ENCODE data around the gene CALM3. TPM values are rescaled to one million over a fixed set of nuclear protein-coding genes. Genes with fewer than 3 reads are reported as not detected.
A peak's percentile ranks its signal among the peaks of the same experiment; 100 is the strongest.

CALM3 gene
- total RNA-seq, 1 experiment from 2014 or later: 103 TPM

DNA sequence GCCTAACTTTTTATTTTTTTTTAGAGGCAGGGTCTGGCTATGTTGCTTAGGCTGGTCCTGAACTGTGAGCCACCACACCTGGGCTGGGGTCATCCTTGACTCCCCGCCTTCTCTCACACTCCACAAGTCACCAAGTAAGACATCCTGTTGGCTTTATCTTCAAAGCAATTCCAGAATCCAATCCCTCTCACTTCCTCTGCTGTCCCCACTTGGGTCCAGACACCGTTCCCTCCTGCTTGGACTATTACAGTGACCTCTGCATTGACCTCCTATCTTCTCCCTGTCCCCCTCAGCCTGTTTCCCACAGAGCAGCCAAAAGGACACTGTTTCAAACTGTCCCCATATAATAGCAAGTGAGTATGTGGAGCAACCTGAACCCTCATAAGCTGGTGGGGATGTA lies 39.5 kb downstream of the CALM3 start:
- ChIA-PET CTCF (interaction anchor here (0.6 to 1.3 kb wide), 3 partner anchors 21 to 351 kb away, joined by 3 to 4 read pairs (median 3); no protein-coding TSS in a partner anchor), POLR2A (no interaction called here)
- BruUV-seq (replicated peaks): no TSS peak
- H3K9me3 Mint-ChIP-seq (ENCODE audit: unreplicated experiment): no peaks in the 10 kb centered on the region
- DNase-seq (ENCODE audit: unreplicated experiment): no peak
- H3K4me3 Mint-ChIP-seq (ENCODE audit: unreplicated experiment): peak overlapping the region; percentile 22
- TF ChIP-seq, protein P1, sequence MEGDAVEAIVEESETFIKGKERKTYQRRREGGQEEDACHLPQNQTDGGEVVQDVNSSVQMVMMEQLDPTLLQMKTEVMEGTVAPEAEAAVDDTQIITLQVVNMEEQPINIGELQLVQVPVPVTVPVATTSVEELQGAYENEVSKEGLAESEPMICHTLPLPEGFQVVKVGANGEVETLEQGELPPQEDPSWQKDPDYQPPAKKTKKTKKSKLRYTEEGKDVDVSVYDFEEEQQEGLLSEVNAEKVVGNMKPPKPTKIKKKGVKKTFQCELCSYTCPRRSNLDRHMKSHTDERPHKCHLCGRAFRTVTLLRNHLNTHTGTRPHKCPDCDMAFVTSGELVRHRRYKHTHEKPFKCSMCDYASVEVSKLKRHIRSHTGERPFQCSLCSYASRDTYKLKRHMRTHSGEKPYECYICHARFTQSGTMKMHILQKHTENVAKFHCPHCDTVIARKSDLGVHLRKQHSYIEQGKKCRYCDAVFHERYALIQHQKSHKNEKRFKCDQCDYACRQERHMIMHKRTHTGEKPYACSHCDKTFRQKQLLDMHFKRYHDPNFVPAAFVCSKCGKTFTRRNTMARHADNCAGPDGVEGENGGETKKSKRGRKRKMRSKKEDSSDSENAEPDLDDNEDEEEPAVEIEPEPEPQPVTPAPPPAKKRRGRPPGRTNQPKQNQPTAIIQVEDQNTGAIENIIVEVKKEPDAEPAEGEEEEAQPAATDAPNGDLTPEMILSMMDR (IDR thresholded peaks at IDR 0.05; ENCODE audit: unreplicated experiment): no peak
- peaks cover 11% of the 10 kb centered on the region for H3K27me3 Mint-ChIP-seq (ENCODE audit: insufficient read depth, unreplicated experiment)
- no peaks in the 10 kb centered on the region for H3K36me3 Mint-ChIP-seq (ENCODE audit: insufficient read depth, unreplicated experiment)
- intact Hi-C loops (cut with micrococcal nuclease): no loop called here
- H3K4me1 Mint-ChIP-seq (ENCODE audit: insufficient read depth, unreplicated experiment): no peaks in the 10 kb centered on the region
- H3K27ac Mint-ChIP-seq (ENCODE audit: low read depth, unreplicated experiment): no peak overlapping the region

DNA sequence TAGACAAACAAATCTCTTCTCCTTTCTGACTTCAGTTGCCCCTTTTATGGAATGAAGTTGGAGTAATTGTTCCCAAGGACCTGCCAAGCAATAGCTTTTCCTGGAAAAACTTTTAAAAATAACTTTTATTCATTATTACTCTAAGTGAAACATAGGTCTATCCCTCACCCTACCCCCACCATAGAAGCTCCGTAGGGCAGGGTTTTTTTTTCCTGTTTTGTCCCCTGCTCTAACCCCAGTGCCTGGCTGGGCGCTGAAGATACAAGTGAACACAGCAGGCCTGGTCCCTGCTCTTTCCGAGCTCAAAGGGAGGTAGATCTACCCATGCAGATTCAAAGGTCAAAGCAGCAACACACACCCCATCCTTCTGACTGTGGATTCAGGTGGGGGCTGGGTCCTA lies 43.6 kb downstream of the CALM3 start:
- Mint-ChIP-seq H3K4me3 (ENCODE audit: unreplicated experiment) (no peak overlapping the region), H3K27ac (ENCODE audit: low read depth, unreplicated experiment) (no peak overlapping the region), H3K4me1 (ENCODE audit: insufficient read depth, unreplicated experiment) (no peaks in the 10 kb centered on the region), H3K27me3 (ENCODE audit: insufficient read depth, unreplicated experiment) (peaks cover 23% of the 10 kb centered on the region), H3K36me3 (ENCODE audit: insufficient read depth, unreplicated experiment) (no peaks in the 10 kb centered on the region), H3K9me3 (ENCODE audit: unreplicated experiment) (no peaks in the 10 kb centered on the region)
- TF ChIP-seq, protein P1 (IDR thresholded peaks at IDR 0.05; ENCODE audit: unreplicated experiment): no peak
- ChIA-PET POLR2A (interaction anchor here (1.4 kb wide), 1 partner anchor 13 kb away, joined by 4 read pairs; no protein-coding TSS in a partner anchor), CTCF (interaction anchor here (0.6 to 1.1 kb wide), 3 partner anchors 59 to 571 kb away, joined by 3 to 4 read pairs (median 4); no protein-coding TSS in a partner anchor)
- no peak for DNase-seq (ENCODE audit: unreplicated experiment)
- intact Hi-C loops (cut with micrococcal nuclease): no loop called here
- no TSS peak for BruUV-seq (replicated peaks)

DNA sequence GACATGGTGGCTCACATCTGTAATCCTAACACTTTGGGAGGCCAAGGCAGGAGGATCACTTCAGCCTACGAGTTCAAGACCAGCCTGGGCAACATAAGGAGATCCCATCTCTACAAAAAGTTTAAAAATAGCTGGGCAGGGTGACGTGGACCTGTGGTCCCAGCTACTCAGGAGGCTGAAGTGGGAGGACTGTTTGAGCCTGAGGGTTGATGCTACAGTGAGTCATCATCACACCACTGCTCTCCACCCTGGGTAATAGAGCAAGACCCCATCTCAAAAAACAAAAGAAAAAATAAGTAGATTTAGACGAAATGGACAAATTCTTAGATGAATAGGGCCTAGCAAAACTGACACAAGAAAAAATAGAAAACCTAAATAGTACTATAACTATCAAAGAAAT lies 45.3 kb downstream of the CALM3 start:
- no peak for DNase-seq (ENCODE audit: unreplicated experiment)
- TF ChIP-seq, protein P1 (IDR thresholded peaks at IDR 0.05; ENCODE audit: unreplicated experiment): no peak
- H3K9me3 Mint-ChIP-seq (ENCODE audit: unreplicated experiment): no peaks in the 10 kb centered on the region
- no peak overlapping the region for H3K4me3 Mint-ChIP-seq (ENCODE audit: unreplicated experiment)
- peaks cover 6% of the 10 kb centered on the region for H3K36me3 Mint-ChIP-seq (ENCODE audit: insufficient read depth, unreplicated experiment)
- ChIA-PET CTCF (interaction anchor here (1.5 kb wide), 1 partner anchor 33 kb away, joined by 4 read pairs; no protein-coding TSS in a partner anchor), POLR2A (interaction anchor here (1.0 kb wide), 1 partner anchor 46 kb away, joined by 3 read pairs; no protein-coding TSS in a partner anchor)
- no peak overlapping the region for H3K27ac Mint-ChIP-seq (ENCODE audit: low read depth, unreplicated experiment)
- H3K4me1 Mint-ChIP-seq (ENCODE audit: insufficient read depth, unreplicated experiment): no peaks in the 10 kb centered on the region
- peaks cover 12% of the 10 kb centered on the region for H3K27me3 Mint-ChIP-seq (ENCODE audit: insufficient read depth, unreplicated experiment)
- intact Hi-C loops (cut with micrococcal nuclease): no loop called here
- no TSS peak for BruUV-seq (replicated peaks)

DNA sequence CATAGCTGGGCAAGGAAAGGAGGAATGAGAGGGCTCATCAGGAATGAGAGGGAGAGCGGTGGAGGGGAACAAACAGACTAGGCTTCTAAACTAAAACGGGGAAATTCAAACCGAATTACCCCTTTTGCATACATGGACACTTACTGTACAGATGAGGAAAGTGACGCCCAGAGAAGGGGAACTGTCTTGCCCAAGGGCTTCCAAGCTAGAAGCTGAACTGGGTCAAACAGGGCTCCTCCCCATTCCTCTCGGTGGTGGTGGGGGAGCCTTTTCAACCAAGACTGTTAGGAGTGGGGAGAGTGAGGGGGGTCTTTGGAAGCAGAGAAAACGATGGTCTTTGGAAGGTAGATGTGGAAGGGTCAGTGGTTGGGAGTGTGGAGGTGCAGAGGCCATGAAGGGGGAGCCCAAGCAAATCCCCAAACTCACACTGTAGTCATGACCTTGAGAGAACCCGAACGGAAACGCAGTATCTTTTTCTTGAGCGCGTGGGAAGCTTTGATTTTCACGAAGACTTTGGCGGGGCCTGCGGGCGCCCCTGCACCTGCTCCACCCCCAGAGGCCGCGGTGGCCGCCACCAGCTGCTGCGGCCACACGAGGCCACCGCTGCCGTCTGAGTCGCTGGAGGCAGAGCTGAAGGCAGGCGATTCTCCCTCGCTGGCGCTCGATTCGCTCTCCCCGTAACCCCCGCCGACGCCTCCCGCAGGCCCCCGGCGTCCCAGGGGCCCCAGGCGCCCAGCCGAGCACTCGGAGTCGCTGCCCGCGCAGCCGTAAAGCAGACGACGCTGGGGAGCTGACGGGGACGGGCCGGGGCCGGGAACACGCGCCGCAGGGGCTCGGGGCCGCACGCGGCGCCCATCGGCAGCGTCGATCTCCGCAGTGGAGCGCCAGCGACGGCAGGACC lies 47.2 kb downstream of the CALM3 start:
- CTCF ChIA-PET: interaction anchor here (0.6 to 1.5 kb wide), 2 partner anchors 32 to 35 kb away, joined by 4 read pairs; no protein-coding TSS in a partner anchor
- Mint-ChIP-seq H3K27ac (ENCODE audit: low read depth, unreplicated experiment) (no peak overlapping the region), H3K9me3 (ENCODE audit: unreplicated experiment) (no peaks in the 10 kb centered on the region), H3K4me3 (ENCODE audit: unreplicated experiment) (no peak overlapping the region), H3K27me3 (ENCODE audit: insufficient read depth, unreplicated experiment) (peaks cover 13% of the 10 kb centered on the region), H3K36me3 (ENCODE audit: insufficient read depth, unreplicated experiment) (peaks cover 6% of the 10 kb centered on the region), H3K4me1 (ENCODE audit: insufficient read depth, unreplicated experiment) (no peaks in the 10 kb centered on the region)
- TF ChIP-seq, protein P1 (IDR thresholded peaks at IDR 0.05; ENCODE audit: unreplicated experiment): no peak
- POLR2A ChIA-PET: no interaction called here
- intact Hi-C loops (cut with micrococcal nuclease): no loop called here
- BruUV-seq (replicated peaks): no TSS peak
- no peak for DNase-seq (ENCODE audit: unreplicated experiment)
